GM23338 (cell line): ENCODE data around the gene SH3BP5. TPM values are rescaled to one million over a fixed set of nuclear protein-coding genes. Genes with fewer than 3 reads are reported as not detected.

ENCODE experiments used
- ATAC-seq: fragments of 200-7000 bp; cut with Tn5 transposase; 3 replicates; pipeline ENCODE4 v1.9.1; 2020
- DNase-seq: peaks from one replicate; pipeline ENCODE4 v3.0.0-alpha.2; 2015; ENCODE audit warnings: low spot score
- H2AFZ ChIP-seq: fragments of 200-600 bp; sonication (generic); 2 replicates; pipeline ENCODE4 v1.8.0; 2016; ENCODE audit warnings: antibody characterized with exemption, mild to moderate bottlenecking, moderate library complexity
- H3F3A ChIP-seq: fragments of 200-600 bp; sonication (generic); replicated peaks from 2 replicates; pipeline ENCODE4 v1.8.0; 2017; ENCODE audit warnings: antibody characterized with exemption, mixed run types, low read depth
- H3K27ac ChIP-seq: fragments of 200-600 bp; sonication (generic); 2 replicates; pipeline ENCODE4 v1.6.1; 2016; ENCODE audit warnings: low read depth
- H3K27me3 ChIP-seq: fragments of 200-600 bp; sonication (generic); 2 replicates; pipeline ENCODE4 v1.8.0; 2016; ENCODE audit warnings: mild to moderate bottlenecking, mixed run types, moderate library complexity; ENCODE audit not compliant: insufficient read depth
- H3K36me3 ChIP-seq: fragments of 200-600 bp; sonication (generic); 2 replicates; pipeline ENCODE4 v1.8.0; 2016; ENCODE audit warnings: mild to moderate bottlenecking; ENCODE audit not compliant: insufficient read depth
- H3K4me1 ChIP-seq: fragments of 200-600 bp; sonication (generic); 2 replicates; pipeline ENCODE4 v1.8.0; 2016; ENCODE audit warnings: mild to moderate bottlenecking, moderate library complexity; ENCODE audit not compliant: insufficient read depth
- H3K4me2 ChIP-seq: fragments of 200-600 bp; sonication (generic); 2 replicates; pipeline ENCODE4 v1.7.1; 2017; ENCODE audit warnings: mixed run types
- H3K4me3 ChIP-seq: fragments of 200-600 bp; sonication (generic); 2 replicates; pipeline ENCODE4 v1.6.1; 2016; ENCODE audit warnings: mixed run types
- H3K79me2 ChIP-seq: fragments of 200-600 bp; sonication (generic); replicated peaks from 2 replicates; pipeline ENCODE4 v1.8.0; 2017; ENCODE audit warnings: mild to moderate bottlenecking; ENCODE audit not compliant: insufficient read depth
- H3K9me2 ChIP-seq: fragments of 200-600 bp; sonication (generic); 2 replicates; pipeline ENCODE4 v1.8.0; 2017; ENCODE audit not compliant: insufficient read depth
- H4K20me1 ChIP-seq: fragments of 200-600 bp; sonication (generic); replicated peaks from 2 replicates; pipeline ENCODE4 v1.8.0; 2017; ENCODE audit warnings: mild to moderate bottlenecking; ENCODE audit not compliant: insufficient read depth
- H3K27ac Mint-ChIP-seq: 2 replicates; pipeline ENCODE4 v1.8.0; 2020; ENCODE audit warnings: inconsistent platforms, mild to moderate bottlenecking, moderate library complexity, mixed read lengths
- H3K27me3 Mint-ChIP-seq: 3 replicates; pipeline ENCODE4 v1.8.0; 2022; ENCODE audit warnings: low read depth, mild to moderate bottlenecking, moderate library complexity, mixed read lengths, inconsistent platforms; ENCODE audit not compliant: insufficient read depth, poor library complexity
- H3K36me3 Mint-ChIP-seq: 3 replicates; pipeline ENCODE4 v1.8.0; 2021; ENCODE audit warnings: low read depth, mild to moderate bottlenecking, inconsistent platforms, moderate library complexity, mixed read lengths
- H3K4me1 Mint-ChIP-seq: 3 replicates; pipeline ENCODE4 v1.8.0; 2020; ENCODE audit warnings: mild to moderate bottlenecking, inconsistent platforms, mixed read lengths
- H3K4me3 Mint-ChIP-seq: 3 replicates; pipeline ENCODE4 v1.8.0; 2021; ENCODE audit warnings: moderate library complexity, mild to moderate bottlenecking, inconsistent platforms, mixed read lengths
- H3K9me3 Mint-ChIP-seq: 3 replicates; pipeline ENCODE4 v1.8.0; 2020; ENCODE audit warnings: moderate library complexity, mild to moderate bottlenecking, inconsistent platforms, mixed read lengths
- CREB1 ChIP-seq: fragments of 250-450 bp; sonication (Bioruptor Pico); IDR thresholded peaks from 2 replicates; pipeline ENCODE4 v1.5.0; 2020; ENCODE audit warnings: low read depth, mild to moderate bottlenecking, moderate library complexity
- CTCF ChIP-seq, 2 experiments: fragments of 200-600 bp in 1 of 2; sonication (generic) in 1 of 2; conservative IDR thresholded peaks; 2 replicates each; pipeline versions ENCODE4 v1.5.1 to v1.6.1; 2016 to 2017; ENCODE audit warnings: antibody characterized with exemption in 2 of 2, low read depth in 2 of 2, mild to moderate bottlenecking in 2 of 2, moderate library complexity in 1 of 2
- POLR2AphosphoS5 ChIP-seq: IDR thresholded peaks from 2 replicates; pipeline ENCODE4 v1.6.1; 2016; ENCODE audit warnings: antibody characterized with exemption, low read depth
- STAT1 ChIP-seq: IDR thresholded peaks from one replicate; pipeline ENCODE4 v1.6.1; 2016; ENCODE audit warnings: antibody characterized with exemption; ENCODE audit not compliant: unreplicated experiment
- ZNF114 ChIP-seq: fragments of 250-450 bp; sonication (Bioruptor Pico); IDR thresholded peaks from 2 replicates; pipeline ENCODE4 v1.5.0; 2020; ENCODE audit warnings: mild to moderate bottlenecking, moderate library complexity
- ZNF331 ChIP-seq: fragments of 250-450 bp; sonication (Bioruptor Pico); IDR thresholded peaks from 2 replicates; pipeline ENCODE4 v1.5.0; 2020; ENCODE audit warnings: low read depth, mild to moderate bottlenecking, moderate library complexity
- ZNF462 ChIP-seq: fragments of 250-450 bp; sonication (Bioruptor Pico); IDR thresholded peaks from 2 replicates; pipeline ENCODE4 v1.5.0; 2020; ENCODE audit warnings: mild to moderate bottlenecking, moderate library complexity
- polyA plus RNA-seq: library from polyadenylated mRNA; unstranded; fragments of >200 nt; fragmentation: Nextera tagmentation; extraction: Ambion mirVana; gene quantifications from 2 replicates; pipeline ENCODE4 v1.2.1, GENCODE V29; 2016
- total RNA-seq: library from RNA; depleted of rRNA; stranded (reverse); fragments of >200 nt; shearing (Covaris generic); gene quantifications from 2 replicates; pipeline ENCODE4 v1.2.3, GENCODE V29; 2014

SH3BP5 gene
- total and polyA plus RNA-seq, 2 experiments from 2014 or later, result 5.8 to 9.1 TPM

- no peaks in the 10 kb centered on the region for H3F3A ChIP-seq
- no peaks in the 10 kb centered on the region for H3K27me3 ChIP-seq
- H3K36me3 ChIP-seq, result no peaks in the 10 kb centered on the region; the same call in 1 of the 2 replicates
- ATAC-seq (no peak), DNase-seq (no peak)
- H3K4me3 Mint-ChIP-seq, result no peak overlapping the region
- no peaks in the 10 kb centered on the region for H4K20me1 ChIP-seq
- H3K27ac ChIP-seq, result no peak overlapping the region
- H3K4me3 ChIP-seq, result no peak overlapping the region
- H3K4me1 ChIP-seq, result no peaks in the 10 kb centered on the region
- no peak for TF ChIP-seq POLR2AphosphoS5
- TF ChIP-seq ZNF114 (CRISPR knock-in tag), result no peak
- no peak for TF ChIP-seq CTCF (conservative IDR thresholded peaks at IDR 0.05; ENCODE audit: low read depth in 2 of 2)
- TF ChIP-seq ZNF462 (CRISPR knock-in tag), result no peak
- TF ChIP-seq CREB1, result no peak
- TF ChIP-seq ZNF331, result no peak
- TF ChIP-seq STAT1, result no peak
- no peaks in the 10 kb centered on the region for H3K4me1 Mint-ChIP-seq
- H3K79me2 ChIP-seq, result no peaks in the 10 kb centered on the region
- no peak overlapping the region for H2AFZ ChIP-seq
- peaks cover 30% of the 10 kb centered on the region for H3K9me3 Mint-ChIP-seq
- H3K9me2 ChIP-seq, result 0 out of 2 replicates have a peak, but pooled peaks cover 6% of the 10 kb centered on the region
- no peak overlapping the region for H3K4me2 ChIP-seq
- H3K27ac Mint-ChIP-seq, result no peak overlapping the region
- no peaks in the 10 kb centered on the region for H3K27me3 Mint-ChIP-seq
- H3K36me3 Mint-ChIP-seq, result peaks cover 21% of the 10 kb centered on the region
Observed at GRCh38 chr3:15347737-15348110, 15.3 kb upstream of the SH3BP5 start.
